ENCODE data around the gene RPEL1.
"Not testable (repeated sequence)": the region's sequence is repeated elsewhere in the genome, so short reads cannot be mapped to it uniquely, and the experiment has no call there.

RPEL1 gene

DNA sequence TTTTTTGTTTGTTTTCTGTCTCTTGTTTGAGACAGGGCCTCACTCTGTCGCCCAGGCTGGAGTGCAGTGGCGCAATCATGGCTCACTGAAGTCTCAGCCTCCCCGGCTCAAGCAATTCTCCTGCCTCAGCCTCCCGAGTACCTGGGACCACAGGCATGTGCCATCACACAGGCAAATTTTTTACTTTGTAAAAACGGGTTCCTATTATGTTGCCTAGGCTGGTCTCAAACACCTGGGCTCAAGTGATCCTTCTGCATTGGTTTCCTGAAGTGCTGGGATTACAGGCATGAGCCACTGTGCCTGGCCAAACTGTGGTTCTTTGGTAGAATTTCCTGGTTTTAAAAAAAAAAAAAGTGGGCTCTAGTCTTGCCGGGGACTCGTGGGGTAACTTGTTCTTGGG lies at the start of gene RPEL1:
Gene RPEL1, plus strand, starts transcription at position 301 of the 400 bp plus-strand sequence. CDS start 110 bp downstream, outside the sequence.
- not testable (repeated sequence) for DNase-seq (ENCODE audit: low read depth in 2 of 2)

DNA sequence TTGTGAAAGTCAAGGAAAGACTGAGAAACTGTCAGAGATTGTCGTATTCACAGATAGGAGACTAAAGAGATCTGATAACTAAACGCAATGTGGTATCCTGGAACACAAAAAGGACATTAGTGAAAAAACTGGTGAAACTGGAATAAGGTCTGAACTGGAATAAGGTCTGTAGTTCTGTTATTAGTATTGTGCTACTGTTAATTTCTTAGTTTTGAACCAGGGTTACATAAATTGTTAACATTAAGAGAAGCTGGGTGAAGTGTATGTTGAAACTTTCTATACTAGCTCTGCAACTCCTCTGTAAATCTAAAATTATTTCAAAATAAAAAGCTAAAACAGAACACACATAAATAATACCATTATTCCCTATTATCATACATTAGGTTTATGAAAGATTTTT lies 49.2 kb upstream of the RPEL1 start:
- DNase-seq (ENCODE audit: low read depth in 2 of 2) = no peak

- peak in 1 of 2 donors; percentile 15 for DNase-seq (ENCODE audit: low read depth in 2 of 2)
These were observed 48.5 kb upstream of the RPEL1 start for GRCh38 chr10:103197174-103197573.

GRCh38 chr10:103197903-103198302 lies 47.8 kb upstream of the RPEL1 start:
- no peak for DNase-seq (ENCODE audit: low read depth in 2 of 2)

DNA sequence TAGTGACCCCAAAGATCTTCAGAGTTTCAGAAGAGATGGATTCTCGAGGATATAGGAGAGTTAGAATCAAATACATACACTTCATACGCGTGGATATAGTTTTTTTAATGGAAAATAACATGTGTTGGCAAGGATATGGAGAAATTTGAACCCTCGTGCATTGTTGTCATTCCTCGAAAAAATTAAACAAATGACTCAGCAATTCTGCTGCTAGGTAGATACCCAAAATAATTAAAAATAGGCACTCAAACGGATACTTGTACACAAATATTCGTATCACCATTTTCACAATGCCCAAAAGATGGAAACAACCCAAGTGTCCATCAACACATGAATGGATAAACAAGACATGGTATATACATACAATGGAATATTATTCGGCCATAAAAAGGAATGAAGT lies 47.0 kb upstream of the RPEL1 start:
- DNase-seq (ENCODE audit: low read depth in 2 of 2) = no peak

DNA sequence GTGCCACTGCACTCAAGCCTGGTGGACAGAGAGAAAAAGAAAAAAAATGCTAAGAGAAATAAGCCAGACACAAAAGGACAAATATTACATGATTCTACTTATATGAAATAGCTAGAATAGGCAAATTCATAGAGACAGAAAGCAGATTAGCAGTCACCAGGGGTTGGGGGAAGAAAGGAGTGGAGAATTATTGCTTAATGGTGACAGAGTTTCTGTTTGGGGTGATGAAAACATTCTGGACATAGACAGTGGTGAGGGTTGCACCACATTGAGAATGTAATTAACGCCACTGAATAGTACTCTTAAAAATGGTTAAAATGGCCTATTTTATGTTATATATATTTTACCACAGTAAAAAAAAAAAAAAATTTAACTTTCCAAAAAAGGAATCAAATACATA lies 46.2 kb upstream of the RPEL1 start:
- no peak for DNase-seq (ENCODE audit: low read depth in 2 of 2)

DNA sequence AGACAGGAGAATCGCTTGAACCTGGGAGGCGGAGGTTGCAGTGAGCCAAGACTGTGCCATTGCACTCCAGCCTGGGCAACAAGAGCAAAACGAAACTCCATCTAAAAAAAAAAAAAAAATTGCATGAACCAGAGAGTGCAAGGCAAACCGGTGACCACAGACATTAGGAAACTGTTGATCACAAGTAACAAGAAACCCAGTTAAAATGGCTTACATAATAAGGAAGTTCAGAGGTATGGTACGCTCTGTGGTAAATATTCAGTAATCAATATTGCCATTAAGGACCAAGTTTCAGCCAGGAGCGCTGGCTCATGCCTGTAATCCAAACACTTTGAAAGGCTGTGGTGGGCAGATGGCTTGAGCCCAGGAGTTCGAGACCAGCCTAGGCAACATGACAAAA lies 43.4 kb upstream of the RPEL1 start:
- no peak for DNase-seq (ENCODE audit: low read depth in 2 of 2)

DNA sequence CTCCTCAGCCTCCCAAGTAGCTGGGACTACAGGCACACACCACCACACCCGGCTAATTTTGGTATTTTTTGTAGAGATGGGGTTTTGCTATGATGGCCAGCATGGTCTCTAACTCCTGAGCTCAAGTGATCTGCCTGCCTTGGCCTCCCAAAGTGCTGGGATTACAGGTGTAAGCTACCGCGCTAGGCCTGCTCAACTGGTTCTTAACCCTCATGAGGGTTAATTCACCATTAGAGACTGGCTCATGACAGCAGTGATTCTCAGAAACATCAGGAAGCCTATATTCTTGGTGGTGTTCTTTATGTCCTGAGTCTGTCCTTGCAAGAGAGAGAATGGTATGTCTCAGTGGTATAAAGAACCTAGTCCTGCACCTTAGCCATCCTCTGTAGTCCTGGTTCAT lies 42.2 kb upstream of the RPEL1 start:
- DNase-seq (ENCODE audit: low read depth in 2 of 2) = no peak

DNA sequence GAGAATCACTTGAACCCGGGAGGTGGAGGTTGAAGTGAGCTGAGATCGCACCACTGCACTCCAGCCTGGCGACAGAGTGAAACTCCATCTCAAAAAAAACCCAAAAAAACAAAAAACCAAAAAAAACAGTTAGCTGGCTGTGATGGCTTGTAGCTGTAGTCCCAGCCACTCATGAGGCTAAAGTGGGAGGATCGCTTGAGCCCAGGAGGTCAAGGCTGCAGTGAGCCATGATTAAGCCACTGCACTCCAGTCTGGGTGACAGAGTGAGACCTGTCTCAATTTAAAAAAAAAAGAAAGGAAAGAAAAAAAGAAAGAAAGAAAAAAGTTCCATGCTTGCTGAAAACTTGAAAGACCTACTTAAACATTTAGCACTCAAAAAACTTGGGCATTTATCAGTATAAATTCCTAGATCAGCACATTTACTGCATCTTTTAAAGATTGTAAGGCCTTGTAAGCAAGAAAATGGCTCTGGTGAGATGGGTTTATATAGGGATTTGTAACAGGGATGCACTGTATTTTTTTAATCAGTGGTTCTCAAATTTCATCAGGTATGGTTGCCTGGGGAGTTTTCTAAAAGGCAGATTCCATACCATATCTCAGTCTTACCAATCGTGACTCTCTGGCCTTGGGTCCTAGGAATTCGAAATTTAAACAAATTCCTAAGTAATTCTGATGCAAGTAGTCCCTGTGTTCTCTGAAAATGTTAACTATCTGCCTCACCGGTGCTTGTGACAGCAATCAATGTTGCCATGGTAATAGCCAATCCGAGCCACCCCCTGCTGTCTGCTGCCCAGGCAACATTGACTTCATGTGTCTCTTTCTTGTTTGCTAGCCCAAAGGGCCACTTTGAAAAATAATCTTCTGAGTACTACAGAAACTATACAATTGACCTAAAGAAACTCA lies 41.1 kb upstream of the RPEL1 start:
- DNase-seq (ENCODE audit: low read depth in 2 of 2) = no peak

- DNase-seq (ENCODE audit: low read depth in 2 of 2) = not testable (repeated sequence)
These were observed 40.3 kb upstream of the RPEL1 start for GRCh38 chr10:103205401-103205800.

DNA sequence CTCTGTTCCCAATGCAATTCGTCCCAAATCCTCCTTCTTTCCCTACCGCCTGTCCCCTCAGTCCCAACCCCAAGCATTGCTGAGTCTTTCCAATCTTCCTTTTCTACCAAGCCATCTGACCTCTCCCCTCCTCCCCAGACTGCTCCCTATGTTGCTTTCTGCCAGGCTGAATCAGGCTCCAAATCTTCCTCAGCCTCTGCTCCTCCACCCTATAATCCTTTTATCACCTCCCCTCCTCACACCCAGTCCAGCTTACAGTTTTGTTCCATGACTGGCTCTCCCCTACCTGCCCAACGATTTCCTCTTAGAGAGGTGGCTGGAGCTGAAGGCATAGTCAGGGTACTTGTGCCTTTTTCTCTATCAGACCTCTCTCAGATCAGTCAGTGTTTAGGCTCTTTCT lies 39.0 kb upstream of the RPEL1 start:
- not testable (repeated sequence) for DNase-seq (ENCODE audit: low read depth in 2 of 2)

DNA sequence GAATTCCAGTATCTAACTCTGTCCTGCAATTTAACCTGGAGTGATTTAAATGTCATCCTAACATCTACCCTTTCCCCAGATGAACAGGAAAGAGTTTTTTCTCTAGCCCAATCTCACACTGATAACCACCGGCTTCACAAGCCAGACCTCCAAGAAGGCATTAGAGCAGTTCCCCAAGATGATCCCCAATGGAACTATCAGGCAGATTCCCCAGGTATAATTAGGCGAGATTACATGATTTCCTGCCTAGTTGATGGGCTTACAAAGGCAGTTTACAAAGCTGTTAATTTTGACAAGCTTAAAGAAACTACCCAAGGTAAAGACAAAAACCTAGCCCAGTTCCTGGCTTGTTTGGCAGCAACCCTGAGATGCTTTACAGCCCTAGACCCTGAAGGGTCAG lies 38.5 kb upstream of the RPEL1 start:
- no peak for DNase-seq (ENCODE audit: low read depth in 2 of 2)

GRCh38 chr10:103207643-103208042 lies 38.0 kb upstream of the RPEL1 start:
- not testable (repeated sequence) for DNase-seq (ENCODE audit: low read depth in 2 of 2)

DNA sequence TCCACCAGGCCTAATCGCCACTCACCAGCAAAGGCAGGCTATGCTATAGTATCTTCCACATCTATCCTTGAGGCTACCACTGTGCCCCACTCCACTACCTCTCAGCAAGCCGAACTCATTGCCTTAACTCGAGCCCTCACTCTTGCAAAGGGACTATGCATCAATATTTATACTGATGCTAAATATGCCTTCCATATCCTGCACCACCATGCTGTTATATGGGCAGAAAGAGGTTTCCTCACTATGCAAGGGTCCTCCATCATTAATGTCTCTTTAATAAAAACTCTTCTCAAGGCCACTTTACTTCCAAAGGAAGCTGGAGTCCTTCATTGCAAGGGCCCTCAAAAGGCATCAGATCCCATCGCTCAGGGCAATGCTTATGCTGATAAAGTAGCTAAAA lies 35.4 kb upstream of the RPEL1 start:
- DNase-seq (ENCODE audit: low read depth in 2 of 2) = not testable (repeated sequence)

- no peak for DNase-seq (ENCODE audit: low read depth in 2 of 2)
These were observed 30.1 kb upstream of the RPEL1 start for GRCh38 chr10:103215601-103216000.

DNA sequence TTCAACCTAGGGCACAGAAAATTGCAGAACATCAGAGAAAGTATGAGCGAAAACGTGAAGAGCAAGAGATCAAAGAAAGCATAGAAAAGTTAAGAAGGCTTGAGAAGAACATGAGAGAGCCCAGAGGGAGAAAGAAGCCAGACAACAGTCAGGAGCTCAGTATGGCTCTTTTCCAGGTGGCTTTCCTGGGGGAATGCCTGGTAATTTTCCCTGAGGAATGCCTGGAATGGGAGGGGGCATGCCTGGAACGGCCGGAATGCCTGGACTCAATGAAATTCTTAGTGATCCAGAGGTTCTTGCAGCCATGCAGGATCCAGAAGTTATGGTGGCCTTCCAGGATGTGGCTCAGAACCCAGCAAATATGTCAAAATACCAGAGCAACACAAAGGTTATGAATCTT lies 29.3 kb upstream of the RPEL1 start:
- DNase-seq (ENCODE audit: low read depth in 2 of 2) = not testable (repeated sequence)

GRCh38 chr10:103224133-103224532 lies 21.6 kb upstream of the RPEL1 start:
- no peak for DNase-seq (ENCODE audit: low read depth in 2 of 2)

GRCh38 chr10:103224721-103225120 lies 21.0 kb upstream of the RPEL1 start:
- not testable (repeated sequence) for DNase-seq (ENCODE audit: low read depth in 2 of 2)

DNA sequence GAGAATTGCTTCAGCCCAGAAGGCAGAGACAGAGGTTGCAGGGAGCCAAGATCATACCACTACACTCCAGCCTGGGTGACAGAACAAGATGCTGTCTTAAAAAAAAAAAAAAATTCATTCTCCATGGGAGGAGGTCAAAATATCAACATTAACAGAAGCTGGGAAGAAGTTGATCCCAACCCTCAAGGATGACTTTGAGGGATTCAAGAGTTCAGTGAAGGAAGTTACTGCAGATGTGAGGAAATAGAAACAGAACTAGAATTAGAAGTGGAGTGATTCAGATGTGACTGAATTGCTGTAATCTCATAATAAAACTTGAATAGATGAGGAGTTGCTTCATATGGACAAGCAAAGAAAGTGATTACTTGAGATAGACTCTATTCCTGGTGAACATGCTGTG lies 19.7 kb upstream of the RPEL1 start:
- DNase-seq (ENCODE audit: low read depth in 2 of 2) = no peak

DNA sequence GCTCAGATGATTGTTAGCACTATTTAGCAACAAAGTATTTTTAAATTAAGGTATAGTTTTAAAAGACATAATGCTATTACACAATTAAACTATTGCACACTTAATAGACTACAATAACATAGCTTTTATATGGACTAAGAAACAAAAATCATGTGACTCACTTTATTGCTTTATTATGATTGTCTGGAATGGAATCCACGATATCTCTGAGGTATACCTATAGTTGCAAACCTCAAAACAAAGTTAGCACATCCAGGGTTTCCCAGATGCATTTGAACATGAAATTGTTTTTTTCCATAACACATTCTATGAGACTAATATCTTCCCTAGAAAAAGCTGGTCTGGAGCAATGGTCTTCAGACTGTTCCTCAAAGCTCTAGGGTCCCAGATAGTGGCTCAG lies 18.3 kb upstream of the RPEL1 start:
- no peak for DNase-seq (ENCODE audit: low read depth in 2 of 2)

GRCh38 chr10:103231047-103231551 lies 14.6 kb upstream of the RPEL1 start:
- no peak for DNase-seq (ENCODE audit: low read depth in 2 of 2)

- no peak for DNase-seq (ENCODE audit: low read depth in 2 of 2)
These were observed 13.5 kb upstream of the RPEL1 start for GRCh38 chr10:103232131-103232673.
